Keratinocyte (primary cell): Measurements from ENCODE around the gene NELL2.

Source experiments
- EZH2 ChIP-seq: IDR thresholded peaks from one replicate; pipeline ENCODE4 v1.6.1; 2012; ENCODE audit warnings: inconsistent platforms, mild to moderate bottlenecking, low read length, moderate library complexity
- TF ChIP-seq, protein P1 (sequence below), 3 experiments: IDR thresholded peaks in 1 of 3; conservative IDR thresholded peaks in 1 of 3; optimal IDR thresholded peaks in 1 of 3; 2 replicates in 2 of 3; 3 replicates in 1 of 3; pipeline versions ENCODE3 to v1.5.1; 2011; ENCODE audit warnings: low read length in 3 of 3, mild to moderate bottlenecking in 3 of 3, moderate library complexity in 2 of 3, control low read depth in 1 of 3, inconsistent platforms in 1 of 3; ENCODE audit not compliant: insufficient read depth in 2 of 3; ENCODE audit errors: extremely low read depth in 1 of 3

DNA sequence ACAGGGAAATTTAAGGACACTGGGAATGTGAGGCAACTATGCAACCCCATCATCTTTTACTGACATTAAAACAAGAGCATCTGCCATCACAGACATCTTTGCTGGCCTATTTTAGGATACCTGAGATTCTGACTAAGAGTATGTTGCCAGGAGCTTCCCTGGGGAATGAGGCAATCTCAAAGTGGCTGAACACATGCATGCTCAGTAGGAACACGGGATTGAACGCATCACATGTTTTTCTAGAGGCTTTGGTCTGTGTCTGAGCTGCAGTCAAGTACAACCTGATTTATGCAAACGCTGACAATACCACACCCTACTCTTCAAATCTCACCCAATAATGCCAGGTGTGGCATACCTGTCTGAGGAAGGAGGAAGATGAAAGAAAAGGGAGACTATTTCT lies 416.5 kb downstream of the NELL2 start:
- TF ChIP-seq, protein P1, sequence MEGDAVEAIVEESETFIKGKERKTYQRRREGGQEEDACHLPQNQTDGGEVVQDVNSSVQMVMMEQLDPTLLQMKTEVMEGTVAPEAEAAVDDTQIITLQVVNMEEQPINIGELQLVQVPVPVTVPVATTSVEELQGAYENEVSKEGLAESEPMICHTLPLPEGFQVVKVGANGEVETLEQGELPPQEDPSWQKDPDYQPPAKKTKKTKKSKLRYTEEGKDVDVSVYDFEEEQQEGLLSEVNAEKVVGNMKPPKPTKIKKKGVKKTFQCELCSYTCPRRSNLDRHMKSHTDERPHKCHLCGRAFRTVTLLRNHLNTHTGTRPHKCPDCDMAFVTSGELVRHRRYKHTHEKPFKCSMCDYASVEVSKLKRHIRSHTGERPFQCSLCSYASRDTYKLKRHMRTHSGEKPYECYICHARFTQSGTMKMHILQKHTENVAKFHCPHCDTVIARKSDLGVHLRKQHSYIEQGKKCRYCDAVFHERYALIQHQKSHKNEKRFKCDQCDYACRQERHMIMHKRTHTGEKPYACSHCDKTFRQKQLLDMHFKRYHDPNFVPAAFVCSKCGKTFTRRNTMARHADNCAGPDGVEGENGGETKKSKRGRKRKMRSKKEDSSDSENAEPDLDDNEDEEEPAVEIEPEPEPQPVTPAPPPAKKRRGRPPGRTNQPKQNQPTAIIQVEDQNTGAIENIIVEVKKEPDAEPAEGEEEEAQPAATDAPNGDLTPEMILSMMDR (optimal IDR thresholded peaks at IDR 0.05 in 1 of 3, IDR thresholded peaks at IDR 0.05 in 1 of 3, conservative IDR thresholded peaks at IDR 0.05 in 1 of 3; ENCODE audit: extremely low read depth in 1 of 3, insufficient read depth in 2 of 3, low read length in 3 of 3): no peak
- TF ChIP-seq EZH2: no peak
